Calu3 (cell line): ENCODE data around the gene SELENOK. TPM values are rescaled to one million over a fixed set of nuclear protein-coding genes. Genes with fewer than 3 reads are reported as not detected.

Experiments used
- BruUV-seq: library from RNA; stranded (reverse); fragments of 400-500 nt; replicated peaks from 2 replicates; lab custom pipeline; 2021; lab: Mats Ljungman, UMichigan
- CTCF ChIA-PET: fragments of 300-600 bp; sonication (Branson Sonifier 250); formaldehyde crosslinking; loops from one replicate; lab custom pipeline; 2022; ENCODE audit warnings: antibody characterized with exemption; lab: Charles Lee
- DNase-seq: peaks from one replicate; pipeline ENCODE4 v3.0.0; 2022
- H3K27ac Mint-ChIP-seq: one replicate; pipeline ENCODE4 v1.8.0; 2022; ENCODE audit warnings: mixed read lengths; ENCODE audit not compliant: unreplicated experiment
- H3K27me3 Mint-ChIP-seq: one replicate; pipeline ENCODE4 v1.8.0; 2022; ENCODE audit warnings: mixed read lengths; ENCODE audit not compliant: unreplicated experiment
- H3K36me3 Mint-ChIP-seq: one replicate; pipeline ENCODE4 v1.8.0; 2022; ENCODE audit warnings: mild to moderate bottlenecking, moderate library complexity, mixed read lengths; ENCODE audit not compliant: insufficient read depth, unreplicated experiment
- H3K4me1 Mint-ChIP-seq: one replicate; pipeline ENCODE4 v1.8.0; 2022; ENCODE audit warnings: mild to moderate bottlenecking, low read depth, mixed read lengths; ENCODE audit not compliant: unreplicated experiment
- H3K4me3 Mint-ChIP-seq: one replicate; pipeline ENCODE4 v1.8.0; 2022; ENCODE audit warnings: mild to moderate bottlenecking, low read depth, moderate library complexity, mixed read lengths; ENCODE audit not compliant: unreplicated experiment
- H3K9me3 Mint-ChIP-seq: one replicate; pipeline ENCODE4 v1.8.0; 2022; ENCODE audit warnings: low read depth, mixed read lengths; ENCODE audit not compliant: unreplicated experiment
- intact Hi-C: fragments of 100-400 bp; cut with micrococcal nuclease; formaldehyde crosslinking; loops from one replicate; pipeline ENCODE4 v1.10.0; 2022; ENCODE audit not compliant: unreplicated experiment
- total RNA-seq: library from RNA; stranded (reverse); gene quantifications from 2 replicates; pipeline ENCODE4 v1.2.3, GENCODE V29; 2022
- TF ChIP-seq, protein P1 (sequence below): fragments of 200-600 bp; IDR thresholded peaks from one replicate; pipeline ENCODE4 v1.8.0; 2022; ENCODE audit warnings: antibody characterized with exemption; ENCODE audit not compliant: unreplicated experiment

The SELENOK gene
- total RNA-seq, 1 experiment from 2014 or later = 52.0 TPM

DNA sequence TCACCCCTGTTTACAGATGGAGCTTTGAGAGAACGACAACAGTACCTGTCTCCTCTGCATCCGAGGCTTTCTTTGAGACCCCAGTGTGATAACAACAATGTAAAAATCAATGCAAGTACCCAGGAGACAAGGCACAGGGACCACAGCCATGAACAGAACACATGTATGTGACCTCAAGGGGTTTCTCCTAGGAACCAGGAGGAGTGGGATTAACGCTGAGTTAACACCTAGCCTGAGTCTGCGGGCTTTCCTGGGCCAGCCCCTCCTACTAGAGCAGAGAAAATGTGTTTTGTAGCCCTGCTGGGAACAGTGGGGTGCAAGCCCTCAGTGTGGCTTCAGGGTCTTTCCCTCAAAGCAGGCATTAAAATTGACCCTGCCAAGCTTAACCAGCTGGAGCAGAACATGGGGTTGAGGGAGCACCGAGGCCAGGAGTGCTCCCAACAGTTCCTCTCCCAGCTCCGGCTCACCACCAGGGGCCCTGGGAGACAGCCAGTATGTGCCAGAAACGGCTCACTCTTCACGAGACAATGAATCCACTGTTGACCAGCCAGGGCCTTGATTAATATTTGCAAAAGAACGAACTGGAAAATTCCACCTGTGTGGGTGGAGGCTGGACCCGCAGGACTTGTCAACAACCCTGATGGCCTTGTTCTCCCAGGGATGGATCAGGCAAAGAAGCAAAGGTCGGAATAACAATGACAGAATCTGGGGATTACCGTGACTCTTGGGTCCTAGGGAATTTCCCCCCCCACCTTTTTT lies 49.0 kb downstream of the SELENOK start:
- Mint-ChIP-seq H3K27ac (peak overlapping the region; percentile 83), H3K4me3 (peak overlapping the region; percentile 59), H3K27me3 (no peaks in the 10 kb centered on the region), H3K36me3 (peaks cover 36% of the 10 kb centered on the region), H3K9me3 (no peaks in the 10 kb centered on the region), H3K4me1 (peaks cover 56% of the 10 kb centered on the region)
- TF ChIP-seq, protein P1, sequence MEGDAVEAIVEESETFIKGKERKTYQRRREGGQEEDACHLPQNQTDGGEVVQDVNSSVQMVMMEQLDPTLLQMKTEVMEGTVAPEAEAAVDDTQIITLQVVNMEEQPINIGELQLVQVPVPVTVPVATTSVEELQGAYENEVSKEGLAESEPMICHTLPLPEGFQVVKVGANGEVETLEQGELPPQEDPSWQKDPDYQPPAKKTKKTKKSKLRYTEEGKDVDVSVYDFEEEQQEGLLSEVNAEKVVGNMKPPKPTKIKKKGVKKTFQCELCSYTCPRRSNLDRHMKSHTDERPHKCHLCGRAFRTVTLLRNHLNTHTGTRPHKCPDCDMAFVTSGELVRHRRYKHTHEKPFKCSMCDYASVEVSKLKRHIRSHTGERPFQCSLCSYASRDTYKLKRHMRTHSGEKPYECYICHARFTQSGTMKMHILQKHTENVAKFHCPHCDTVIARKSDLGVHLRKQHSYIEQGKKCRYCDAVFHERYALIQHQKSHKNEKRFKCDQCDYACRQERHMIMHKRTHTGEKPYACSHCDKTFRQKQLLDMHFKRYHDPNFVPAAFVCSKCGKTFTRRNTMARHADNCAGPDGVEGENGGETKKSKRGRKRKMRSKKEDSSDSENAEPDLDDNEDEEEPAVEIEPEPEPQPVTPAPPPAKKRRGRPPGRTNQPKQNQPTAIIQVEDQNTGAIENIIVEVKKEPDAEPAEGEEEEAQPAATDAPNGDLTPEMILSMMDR = peak; percentile 36
- intact Hi-C loops = no loop called here
- CTCF ChIA-PET = interaction anchor here (0.8 to 1.0 kb wide), 2 partner anchors 77 to 710 kb away, joined by 3 to 6 read pairs; no protein-coding TSS in a partner anchor
- BruUV-seq = no TSS peak
- peak; percentile 88 for DNase-seq

DNA sequence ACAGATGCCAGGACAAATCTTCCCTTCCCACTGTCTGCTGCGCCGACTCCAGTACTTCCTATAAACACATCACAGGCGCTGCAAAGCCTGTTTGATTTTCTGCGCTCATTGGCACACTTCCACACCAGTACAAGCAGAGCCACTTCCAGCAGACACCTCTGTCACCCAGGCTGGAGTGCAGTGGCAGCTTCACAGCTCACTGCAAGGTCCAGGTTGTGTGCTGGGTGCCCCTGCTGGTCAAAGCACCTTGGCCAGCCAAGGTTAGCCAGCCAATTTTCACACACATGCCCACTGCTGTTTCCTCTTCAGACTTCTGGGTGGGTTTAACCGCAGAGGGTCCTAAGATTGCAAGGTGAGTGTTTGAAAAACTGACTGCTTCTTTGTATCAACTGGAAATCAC lies 50.4 kb downstream of the SELENOK start:
- peak; percentile 14 for DNase-seq
- intact Hi-C loops = no loop called here
- Mint-ChIP-seq H3K9me3 (no peaks in the 10 kb centered on the region), H3K4me3 (no peak overlapping the region), H3K36me3 (peaks cover 30% of the 10 kb centered on the region), H3K27me3 (no peaks in the 10 kb centered on the region), H3K4me1 (peaks cover 56% of the 10 kb centered on the region), H3K27ac (no peak overlapping the region)
- TF ChIP-seq, protein P1 = no peak
- no TSS peak for BruUV-seq
- CTCF ChIA-PET = interaction anchor here (1.0 kb wide), 1 partner anchor 78 kb away, joined by 3 read pairs; no protein-coding TSS in a partner anchor

DNA sequence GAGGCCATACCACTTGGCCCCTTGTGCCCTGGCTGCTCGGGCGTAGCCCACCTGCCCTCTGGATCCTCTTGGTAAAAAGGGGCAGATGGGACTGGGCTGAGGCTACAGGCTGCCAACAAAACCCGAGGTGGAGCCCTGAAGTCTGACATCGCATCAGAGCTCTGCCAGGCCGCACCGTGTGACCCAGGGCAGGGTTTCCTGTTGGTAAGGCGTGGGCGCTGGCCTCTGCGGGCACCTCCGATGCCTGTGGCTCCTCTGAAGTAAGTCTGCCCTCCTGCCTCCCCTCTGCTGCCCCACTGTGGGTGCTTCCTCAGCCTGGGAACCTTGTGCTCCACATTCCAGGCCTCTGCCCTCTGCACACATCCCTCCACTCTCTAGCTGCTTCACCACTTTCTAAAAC lies 54.3 kb downstream of the SELENOK start:
- TF ChIP-seq, protein P1 = no peak
- no peak overlapping the region for H3K4me3 Mint-ChIP-seq
- no peak for DNase-seq
- CTCF ChIA-PET = no interaction called here
- H3K9me3 Mint-ChIP-seq = no peaks in the 10 kb centered on the region
- no TSS peak for BruUV-seq
- peaks cover 16% of the 10 kb centered on the region for H3K36me3 Mint-ChIP-seq
- no peak overlapping the region for H3K27ac Mint-ChIP-seq
- intact Hi-C loops = no loop called here
- peaks cover 24% of the 10 kb centered on the region for H3K4me1 Mint-ChIP-seq
- no peaks in the 10 kb centered on the region for H3K27me3 Mint-ChIP-seq

DNA sequence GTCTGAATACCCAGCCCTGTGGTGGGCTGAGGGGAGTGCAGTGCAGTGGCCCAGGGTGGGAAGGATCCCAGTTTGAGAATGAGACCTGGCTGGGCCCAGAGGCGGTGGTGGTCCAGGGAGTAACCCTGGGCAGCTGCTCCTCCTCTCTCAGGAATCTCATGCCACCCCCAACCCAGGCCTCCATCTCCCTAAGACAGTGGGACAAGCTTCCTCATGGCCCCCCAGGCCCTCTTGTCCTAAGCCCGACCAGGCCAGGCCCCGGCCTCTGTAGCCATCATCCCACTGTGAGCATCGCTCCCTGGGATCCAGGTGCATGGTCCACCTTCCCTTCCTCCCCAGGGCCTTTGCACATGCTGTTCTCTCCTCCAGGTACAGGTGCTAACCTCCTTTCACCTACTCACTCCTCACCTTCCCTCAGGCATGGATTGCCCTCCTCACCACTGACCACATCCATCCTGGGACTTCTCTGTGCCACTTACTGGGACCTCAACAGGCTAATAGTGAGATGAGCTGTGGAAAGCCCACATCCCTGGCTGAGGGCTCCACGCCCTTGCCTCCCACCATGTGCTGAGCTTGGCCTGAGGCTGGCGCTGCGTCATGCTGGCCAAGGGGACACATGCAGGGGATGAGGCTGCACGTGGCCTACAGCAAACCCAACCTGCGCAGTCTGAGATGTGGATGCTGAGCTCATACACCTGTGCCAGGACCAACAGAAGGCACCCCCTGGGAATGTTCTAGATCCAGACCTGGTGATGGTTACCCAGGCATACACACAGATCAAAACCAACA lies 55.4 kb downstream of the SELENOK start:
- Mint-ChIP-seq H3K27me3 (no peaks in the 10 kb centered on the region), H3K4me1 (peaks cover 15% of the 10 kb centered on the region), H3K36me3 (peaks cover 17% of the 10 kb centered on the region), H3K9me3 (no peaks in the 10 kb centered on the region), H3K4me3 (no peak overlapping the region), H3K27ac (no peak overlapping the region)
- CTCF ChIA-PET = no interaction called here
- intact Hi-C loops = no loop called here
- no TSS peak for BruUV-seq
- TF ChIP-seq, protein P1 = no peak
- no peak for DNase-seq
